Chondrocyte (in vitro differentiated cells): ENCODE measurements around the gene NCAPH2. TPM values are rescaled to one million over a fixed set of nuclear protein-coding genes. Genes with fewer than 3 reads are reported as not detected.

Experiments
- DNase-seq: peaks from one replicate; pipeline ENCODE4 v3.0.0; 2021; ENCODE audit warnings: mixed read lengths, low spot score
- H3K27ac Mint-ChIP-seq: one replicate; pipeline ENCODE4 v1.8.0; 2021; ENCODE audit warnings: mild to moderate bottlenecking, moderate library complexity, mixed read lengths; ENCODE audit not compliant: unreplicated experiment
- H3K27me3 Mint-ChIP-seq: 2 replicates; pipeline ENCODE4 v1.8.0; 2021; ENCODE audit warnings: low read depth, mixed read lengths
- H3K36me3 Mint-ChIP-seq: 2 replicates; pipeline ENCODE4 v1.8.0; 2021; ENCODE audit warnings: low read depth, mixed read lengths
- H3K4me1 Mint-ChIP-seq: 2 replicates; pipeline ENCODE4 v1.8.0; 2021; ENCODE audit warnings: low read depth, mild to moderate bottlenecking, mixed read lengths
- H3K4me3 Mint-ChIP-seq: one replicate; pipeline ENCODE4 v1.8.0; 2021; ENCODE audit warnings: mild to moderate bottlenecking, moderate library complexity, mixed read lengths; ENCODE audit not compliant: unreplicated experiment
- H3K9me3 Mint-ChIP-seq: 2 replicates; pipeline ENCODE4 v1.8.0; 2021; ENCODE audit warnings: low read depth, mixed read lengths
- total RNA-seq: library from RNA; stranded (reverse); gene quantifications from 3 replicates; pipeline ENCODE4 v1.2.1, GENCODE V29; 2021
- TF ChIP-seq, protein P1 (sequence below): fragments of 200-600 bp; sonication (generic); IDR thresholded peaks from 2 replicates; pipeline ENCODE4 v1.5.0; 2021; ENCODE audit warnings: antibody characterized with exemption, mild to moderate bottlenecking, moderate library complexity

The NCAPH2 gene
- total RNA-seq, 1 donor from 2014 or later, result 38.9 TPM

DNA sequence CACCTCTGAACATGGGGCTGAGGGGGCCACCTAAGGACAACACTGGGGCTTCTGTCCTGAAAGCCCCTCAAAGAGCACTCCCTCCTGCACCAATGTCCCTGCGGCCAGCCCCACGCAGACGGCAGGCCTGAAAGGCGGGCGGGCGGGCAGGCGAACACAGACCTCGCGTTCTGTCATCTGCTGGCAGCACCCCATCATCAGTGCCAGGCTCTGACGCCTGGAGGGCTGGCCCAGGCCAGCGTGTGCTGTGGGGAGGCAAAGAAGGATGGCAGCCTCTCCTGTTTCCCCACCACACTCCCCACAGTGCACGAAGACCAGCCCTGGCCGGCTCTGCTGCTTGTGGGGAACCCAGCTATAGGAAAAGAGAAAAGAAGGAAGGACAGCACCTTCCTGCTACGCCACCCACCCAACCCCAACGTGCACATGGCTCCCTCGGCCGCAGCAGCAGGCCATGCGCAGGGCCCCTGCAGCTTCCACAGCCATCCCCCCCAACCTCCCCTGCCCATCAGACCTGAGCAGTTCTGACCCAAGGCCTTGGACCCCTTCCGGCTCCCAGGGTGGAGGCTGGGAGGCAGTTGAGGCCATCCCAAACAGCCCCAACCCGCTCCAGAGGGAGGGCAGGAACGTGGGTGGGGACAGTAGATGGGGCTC, 36.7 kb upstream of the NCAPH2 start:
- H3K4me1 Mint-ChIP-seq, result peaks cover 40% of the 10 kb centered on the region
- no peaks in the 10 kb centered on the region for H3K9me3 Mint-ChIP-seq
- no peaks in the 10 kb centered on the region for H3K27me3 Mint-ChIP-seq
- TF ChIP-seq, protein P1, sequence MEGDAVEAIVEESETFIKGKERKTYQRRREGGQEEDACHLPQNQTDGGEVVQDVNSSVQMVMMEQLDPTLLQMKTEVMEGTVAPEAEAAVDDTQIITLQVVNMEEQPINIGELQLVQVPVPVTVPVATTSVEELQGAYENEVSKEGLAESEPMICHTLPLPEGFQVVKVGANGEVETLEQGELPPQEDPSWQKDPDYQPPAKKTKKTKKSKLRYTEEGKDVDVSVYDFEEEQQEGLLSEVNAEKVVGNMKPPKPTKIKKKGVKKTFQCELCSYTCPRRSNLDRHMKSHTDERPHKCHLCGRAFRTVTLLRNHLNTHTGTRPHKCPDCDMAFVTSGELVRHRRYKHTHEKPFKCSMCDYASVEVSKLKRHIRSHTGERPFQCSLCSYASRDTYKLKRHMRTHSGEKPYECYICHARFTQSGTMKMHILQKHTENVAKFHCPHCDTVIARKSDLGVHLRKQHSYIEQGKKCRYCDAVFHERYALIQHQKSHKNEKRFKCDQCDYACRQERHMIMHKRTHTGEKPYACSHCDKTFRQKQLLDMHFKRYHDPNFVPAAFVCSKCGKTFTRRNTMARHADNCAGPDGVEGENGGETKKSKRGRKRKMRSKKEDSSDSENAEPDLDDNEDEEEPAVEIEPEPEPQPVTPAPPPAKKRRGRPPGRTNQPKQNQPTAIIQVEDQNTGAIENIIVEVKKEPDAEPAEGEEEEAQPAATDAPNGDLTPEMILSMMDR, result no peak
- peaks cover 6% of the 10 kb centered on the region for H3K36me3 Mint-ChIP-seq
- no peak for DNase-seq
- H3K4me3 Mint-ChIP-seq, result no peak overlapping the region
- H3K27ac Mint-ChIP-seq, result no peak overlapping the region

DNA sequence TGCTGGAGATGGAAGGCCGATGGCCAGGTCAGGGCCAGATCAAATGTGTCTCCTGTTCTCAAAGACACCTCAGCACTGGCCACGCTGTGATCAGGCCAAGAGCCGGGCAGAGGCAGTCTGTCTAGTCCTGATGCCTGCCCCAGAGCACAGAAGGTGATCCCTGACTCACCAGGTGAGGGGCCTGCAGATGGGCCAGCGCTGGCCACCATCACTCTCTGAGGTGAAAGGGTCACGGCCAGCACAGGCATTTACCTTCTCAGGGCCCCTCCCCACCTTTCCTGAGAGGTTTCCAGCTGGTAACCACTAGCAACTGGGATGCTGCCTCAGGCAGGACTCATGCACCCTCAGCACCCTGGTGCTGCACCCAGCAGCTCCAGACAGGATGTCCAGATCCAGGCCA, 36.1 kb upstream of the NCAPH2 start:
- H3K27ac Mint-ChIP-seq, result no peak overlapping the region
- H3K4me1 Mint-ChIP-seq, result peaks cover 40% of the 10 kb centered on the region
- TF ChIP-seq, protein P1, result no peak
- no peaks in the 10 kb centered on the region for H3K27me3 Mint-ChIP-seq
- no peaks in the 10 kb centered on the region for H3K9me3 Mint-ChIP-seq
- DNase-seq, result no peak
- H3K36me3 Mint-ChIP-seq, result peaks cover 2% of the 10 kb centered on the region
- H3K4me3 Mint-ChIP-seq, result no peak overlapping the region

DNA sequence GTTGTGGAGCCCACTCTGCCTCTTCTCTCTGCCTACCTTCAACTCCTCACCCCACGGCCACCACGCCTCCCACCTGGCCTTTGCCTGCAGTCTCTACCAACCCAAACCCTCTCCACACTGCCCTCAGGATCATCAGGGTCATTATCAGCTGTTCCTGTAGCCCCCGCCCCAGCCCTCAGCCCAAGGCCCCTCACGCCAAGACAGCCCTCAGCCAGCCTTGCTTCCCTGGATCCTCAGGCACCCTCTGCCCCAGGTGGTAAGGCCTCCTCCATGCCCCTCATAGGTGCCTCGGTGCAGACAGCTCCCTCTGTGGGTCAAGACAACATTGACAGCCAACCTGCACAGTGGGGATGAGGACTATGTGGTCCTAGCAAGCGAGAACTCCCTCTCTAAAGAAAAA, 34.9 kb upstream of the NCAPH2 start:
- Mint-ChIP-seq H3K36me3 (no peaks in the 10 kb centered on the region), H3K27me3 (no peaks in the 10 kb centered on the region), H3K4me1 (peaks cover 40% of the 10 kb centered on the region), H3K9me3 (no peaks in the 10 kb centered on the region), H3K4me3 (peak overlapping the region; percentile 97), H3K27ac (peak overlapping the region; percentile 98)
- DNase-seq, result no peak
- TF ChIP-seq, protein P1, result peak; percentile 54

DNA sequence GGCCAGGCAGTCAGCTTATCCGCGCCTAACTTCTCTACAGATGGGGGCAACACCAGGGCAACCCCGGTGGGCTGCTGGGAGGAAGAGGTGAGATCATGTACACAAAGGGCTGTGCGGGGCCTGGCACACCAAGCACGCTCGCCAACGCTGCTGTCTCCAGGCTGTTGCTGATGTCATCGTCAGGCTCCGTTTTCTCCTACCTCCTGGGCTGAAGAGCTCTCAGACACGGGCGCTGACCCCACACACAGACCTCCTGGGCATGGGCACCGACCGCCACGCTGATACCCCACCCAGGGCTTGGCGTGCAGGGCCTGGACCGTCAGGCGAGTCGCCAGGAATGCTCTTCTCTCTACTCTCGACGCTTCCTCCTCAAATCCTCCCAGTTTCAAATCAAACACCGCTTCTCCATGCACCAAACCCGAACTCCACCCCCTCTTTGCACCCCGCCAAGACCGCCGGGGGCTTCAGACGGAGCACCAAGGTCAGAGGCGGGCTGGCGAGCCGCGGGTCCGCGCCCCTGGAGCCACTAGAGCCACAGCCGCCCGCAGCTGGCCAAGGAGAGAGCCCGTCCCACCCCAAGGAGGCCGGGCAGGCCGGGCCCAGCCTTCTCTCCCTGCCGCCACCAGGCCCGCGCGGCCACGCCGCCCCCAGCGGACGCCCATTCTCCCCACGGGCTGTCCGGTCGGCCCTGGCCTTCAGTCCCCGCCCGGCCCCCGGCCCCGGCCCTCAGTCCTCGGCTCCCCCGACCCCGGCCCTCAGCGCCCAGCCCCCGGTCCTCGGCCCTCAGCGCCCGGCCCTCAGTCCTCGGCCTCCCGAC, 34.0 kb upstream of the NCAPH2 start:
- Mint-ChIP-seq H3K27me3 (no peaks in the 10 kb centered on the region), H3K9me3 (no peaks in the 10 kb centered on the region), H3K4me3 (peak overlapping the region; percentile 97), H3K36me3 (no peaks in the 10 kb centered on the region), H3K4me1 (peaks cover 40% of the 10 kb centered on the region), H3K27ac (peak overlapping the region; percentile 98)
- no peak for DNase-seq
- TF ChIP-seq, protein P1, result peak; percentile 19

DNA sequence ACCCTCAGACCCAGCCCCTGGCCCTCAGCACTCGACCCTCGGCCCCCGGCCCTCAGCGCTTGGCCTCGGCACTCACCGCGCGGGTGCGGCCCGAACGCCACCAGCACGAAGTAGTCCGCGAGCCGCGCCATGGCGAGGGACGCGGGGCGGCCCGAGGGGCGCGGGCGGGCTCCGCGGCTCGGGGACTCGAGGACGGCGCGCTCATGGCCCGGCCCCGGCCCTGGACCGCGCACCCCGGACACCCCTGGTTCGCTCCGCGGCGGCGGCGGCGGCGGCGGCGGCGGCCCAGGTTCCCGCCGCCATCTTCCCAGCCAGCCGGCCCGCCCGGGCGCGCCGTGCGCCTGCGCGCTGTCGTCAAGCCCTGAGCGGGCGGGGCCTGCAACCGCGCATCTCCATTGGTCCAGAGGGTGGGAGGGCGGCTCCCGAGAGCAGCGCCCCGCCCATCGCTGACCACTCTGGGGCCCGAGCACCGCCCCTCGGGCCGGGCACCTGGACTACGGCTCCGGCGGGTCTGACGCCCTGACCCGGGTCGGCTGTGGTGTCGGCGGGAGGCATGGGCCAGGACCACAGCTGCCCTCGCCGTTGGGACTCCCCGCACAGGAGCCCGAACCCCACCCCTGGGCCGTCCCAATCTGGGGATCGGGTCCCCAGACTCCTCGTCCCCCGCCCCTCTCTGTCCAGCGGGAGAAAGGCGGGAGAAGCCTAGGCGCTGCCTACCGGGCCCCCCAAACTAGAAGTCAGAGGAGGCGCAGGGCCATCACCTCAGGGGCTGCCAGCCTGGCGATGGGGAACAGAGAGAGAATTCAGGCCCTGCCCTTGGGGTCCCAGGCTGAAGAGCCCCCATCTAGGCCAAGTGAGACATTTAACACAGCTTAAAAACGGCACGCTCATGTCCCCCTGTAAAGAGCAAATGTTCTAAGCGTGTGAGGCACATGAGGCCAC, 33.0 kb upstream of the NCAPH2 start, which contains the start of gene SBF1:
TSS of gene SBF1 (minus strand) at position 326 of the 942 bp plus-strand sequence. CDS start at position 131, 195 bp downstream.
- DNase-seq, result no peak
- Mint-ChIP-seq H3K9me3 (no peaks in the 10 kb centered on the region), H3K4me1 (peaks cover 37% of the 10 kb centered on the region), H3K4me3 (peak within 1 kb of the TSS; percentile 97), H3K36me3 (no peaks in the 10 kb centered on the region), H3K27me3 (no peaks in the 10 kb centered on the region), H3K27ac (peak within 1 kb of the TSS; percentile 98)
- TF ChIP-seq, protein P1, result no peak
